Panc1 (cell line): ENCODE measurements around the gene CMIP.

Experiments
- POLR2AphosphoS5 ChIP-seq: IDR thresholded peaks from 2 replicates; pipeline ENCODE4 v1.6.1; 2012; ENCODE audit warnings: mild to moderate bottlenecking, low read depth, low read length, moderate library complexity
- SIN3A ChIP-seq: IDR thresholded peaks from 2 replicates; pipeline ENCODE4 v1.6.1; 2012; ENCODE audit warnings: low read depth, mild to moderate bottlenecking, low read length, moderate library complexity, borderline replicate concordance; ENCODE audit not compliant: insufficient read depth
- TF ChIP-seq, protein P1 (sequence below): fragments of 450-650 bp; IDR thresholded peaks from 2 replicates; pipeline ENCODE4 v1.5.1; 2017; ENCODE audit warnings: mild to moderate bottlenecking
- TF ChIP-seq, protein P2 (sequence below), 2 experiments: IDR thresholded peaks; 2 replicates each; pipeline ENCODE4 v1.6.1; 2011 to 2012; ENCODE audit warnings: low read depth in 2 of 2, control low read depth in 1 of 2, low read length in 1 of 2, mild to moderate bottlenecking in 1 of 2, moderate library complexity in 1 of 2; ENCODE audit not compliant: insufficient read depth in 1 of 2

DNA sequence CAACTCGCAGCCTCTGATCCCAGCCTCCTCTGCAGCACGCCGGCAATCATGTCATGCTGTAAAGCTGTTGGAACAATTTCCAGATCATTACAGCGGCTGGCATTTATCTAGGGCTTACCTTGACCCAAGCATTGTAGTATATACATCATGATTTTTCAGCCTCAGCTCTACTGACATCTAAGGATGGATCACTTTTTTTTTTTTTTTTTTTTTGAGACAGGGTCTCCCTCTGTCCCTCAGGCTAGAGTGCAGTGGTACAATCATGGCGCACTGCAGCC lies 103.3 kb downstream of the CMIP start:
- TF ChIP-seq, protein P1, sequence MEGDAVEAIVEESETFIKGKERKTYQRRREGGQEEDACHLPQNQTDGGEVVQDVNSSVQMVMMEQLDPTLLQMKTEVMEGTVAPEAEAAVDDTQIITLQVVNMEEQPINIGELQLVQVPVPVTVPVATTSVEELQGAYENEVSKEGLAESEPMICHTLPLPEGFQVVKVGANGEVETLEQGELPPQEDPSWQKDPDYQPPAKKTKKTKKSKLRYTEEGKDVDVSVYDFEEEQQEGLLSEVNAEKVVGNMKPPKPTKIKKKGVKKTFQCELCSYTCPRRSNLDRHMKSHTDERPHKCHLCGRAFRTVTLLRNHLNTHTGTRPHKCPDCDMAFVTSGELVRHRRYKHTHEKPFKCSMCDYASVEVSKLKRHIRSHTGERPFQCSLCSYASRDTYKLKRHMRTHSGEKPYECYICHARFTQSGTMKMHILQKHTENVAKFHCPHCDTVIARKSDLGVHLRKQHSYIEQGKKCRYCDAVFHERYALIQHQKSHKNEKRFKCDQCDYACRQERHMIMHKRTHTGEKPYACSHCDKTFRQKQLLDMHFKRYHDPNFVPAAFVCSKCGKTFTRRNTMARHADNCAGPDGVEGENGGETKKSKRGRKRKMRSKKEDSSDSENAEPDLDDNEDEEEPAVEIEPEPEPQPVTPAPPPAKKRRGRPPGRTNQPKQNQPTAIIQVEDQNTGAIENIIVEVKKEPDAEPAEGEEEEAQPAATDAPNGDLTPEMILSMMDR = no peak
- no peak for TF ChIP-seq POLR2AphosphoS5
- TF ChIP-seq, protein P2, sequence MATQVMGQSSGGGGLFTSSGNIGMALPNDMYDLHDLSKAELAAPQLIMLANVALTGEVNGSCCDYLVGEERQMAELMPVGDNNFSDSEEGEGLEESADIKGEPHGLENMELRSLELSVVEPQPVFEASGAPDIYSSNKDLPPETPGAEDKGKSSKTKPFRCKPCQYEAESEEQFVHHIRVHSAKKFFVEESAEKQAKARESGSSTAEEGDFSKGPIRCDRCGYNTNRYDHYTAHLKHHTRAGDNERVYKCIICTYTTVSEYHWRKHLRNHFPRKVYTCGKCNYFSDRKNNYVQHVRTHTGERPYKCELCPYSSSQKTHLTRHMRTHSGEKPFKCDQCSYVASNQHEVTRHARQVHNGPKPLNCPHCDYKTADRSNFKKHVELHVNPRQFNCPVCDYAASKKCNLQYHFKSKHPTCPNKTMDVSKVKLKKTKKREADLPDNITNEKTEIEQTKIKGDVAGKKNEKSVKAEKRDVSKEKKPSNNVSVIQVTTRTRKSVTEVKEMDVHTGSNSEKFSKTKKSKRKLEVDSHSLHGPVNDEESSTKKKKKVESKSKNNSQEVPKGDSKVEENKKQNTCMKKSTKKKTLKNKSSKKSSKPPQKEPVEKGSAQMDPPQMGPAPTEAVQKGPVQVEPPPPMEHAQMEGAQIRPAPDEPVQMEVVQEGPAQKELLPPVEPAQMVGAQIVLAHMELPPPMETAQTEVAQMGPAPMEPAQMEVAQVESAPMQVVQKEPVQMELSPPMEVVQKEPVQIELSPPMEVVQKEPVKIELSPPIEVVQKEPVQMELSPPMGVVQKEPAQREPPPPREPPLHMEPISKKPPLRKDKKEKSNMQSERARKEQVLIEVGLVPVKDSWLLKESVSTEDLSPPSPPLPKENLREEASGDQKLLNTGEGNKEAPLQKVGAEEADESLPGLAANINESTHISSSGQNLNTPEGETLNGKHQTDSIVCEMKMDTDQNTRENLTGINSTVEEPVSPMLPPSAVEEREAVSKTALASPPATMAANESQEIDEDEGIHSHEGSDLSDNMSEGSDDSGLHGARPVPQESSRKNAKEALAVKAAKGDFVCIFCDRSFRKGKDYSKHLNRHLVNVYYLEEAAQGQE (IDR thresholded peaks at IDR 0.05; ENCODE audit: insufficient read depth in 1 of 2, low read depth in 2 of 2, low read length in 1 of 2) = no peak
- no peak for TF ChIP-seq SIN3A
